Measurements from ENCODE around the gene IL1RAPL1. TPM values are rescaled to one million over a fixed set of nuclear protein-coding genes. Genes with fewer than 3 reads are reported as not detected.

IL1RAPL1 gene
- total and polyA plus RNA-seq, 8 donors = 0.60 to 1.4 (median 0.95) TPM; not detected in 2

DNA sequence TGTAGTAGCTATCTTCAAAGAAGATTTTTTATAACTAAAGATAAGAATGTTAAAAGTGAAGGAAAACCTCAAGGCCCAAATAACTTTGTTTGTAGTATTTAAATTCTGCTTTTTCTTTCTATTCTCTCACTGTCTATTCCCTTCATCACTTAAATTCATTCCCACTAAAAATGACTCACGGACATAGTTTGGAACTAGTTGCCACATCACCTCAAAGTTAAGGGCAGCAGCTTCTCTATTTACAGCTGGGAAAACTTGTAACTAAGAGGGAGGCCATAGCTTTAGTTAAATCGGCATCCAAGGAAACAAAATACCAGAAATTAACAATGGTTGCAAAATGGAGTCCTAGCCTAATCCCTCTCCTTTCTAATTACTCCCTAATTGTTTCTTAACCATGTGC, 1302.8 kb downstream of the IL1RAPL1 start:
- Histone ChIP-seq H3K4me1 (no peaks in the 10 kb centered on the region), H3K9me3 (no peaks in the 10 kb centered on the region), H3K27ac (no peak overlapping the region), H3K27me3 (no peaks in the 10 kb centered on the region), H3K36me3 (no peaks in the 10 kb centered on the region), H3K4me3 (no peak overlapping the region)
- intact Hi-C loops (cut with DNase I) = no loop called here
- TF ChIP-seq, protein P1, sequence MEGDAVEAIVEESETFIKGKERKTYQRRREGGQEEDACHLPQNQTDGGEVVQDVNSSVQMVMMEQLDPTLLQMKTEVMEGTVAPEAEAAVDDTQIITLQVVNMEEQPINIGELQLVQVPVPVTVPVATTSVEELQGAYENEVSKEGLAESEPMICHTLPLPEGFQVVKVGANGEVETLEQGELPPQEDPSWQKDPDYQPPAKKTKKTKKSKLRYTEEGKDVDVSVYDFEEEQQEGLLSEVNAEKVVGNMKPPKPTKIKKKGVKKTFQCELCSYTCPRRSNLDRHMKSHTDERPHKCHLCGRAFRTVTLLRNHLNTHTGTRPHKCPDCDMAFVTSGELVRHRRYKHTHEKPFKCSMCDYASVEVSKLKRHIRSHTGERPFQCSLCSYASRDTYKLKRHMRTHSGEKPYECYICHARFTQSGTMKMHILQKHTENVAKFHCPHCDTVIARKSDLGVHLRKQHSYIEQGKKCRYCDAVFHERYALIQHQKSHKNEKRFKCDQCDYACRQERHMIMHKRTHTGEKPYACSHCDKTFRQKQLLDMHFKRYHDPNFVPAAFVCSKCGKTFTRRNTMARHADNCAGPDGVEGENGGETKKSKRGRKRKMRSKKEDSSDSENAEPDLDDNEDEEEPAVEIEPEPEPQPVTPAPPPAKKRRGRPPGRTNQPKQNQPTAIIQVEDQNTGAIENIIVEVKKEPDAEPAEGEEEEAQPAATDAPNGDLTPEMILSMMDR (IDR thresholded peaks at IDR 0.05) = no peak
- ATAC-seq (no peak), DNase-seq (no peak)

DNA sequence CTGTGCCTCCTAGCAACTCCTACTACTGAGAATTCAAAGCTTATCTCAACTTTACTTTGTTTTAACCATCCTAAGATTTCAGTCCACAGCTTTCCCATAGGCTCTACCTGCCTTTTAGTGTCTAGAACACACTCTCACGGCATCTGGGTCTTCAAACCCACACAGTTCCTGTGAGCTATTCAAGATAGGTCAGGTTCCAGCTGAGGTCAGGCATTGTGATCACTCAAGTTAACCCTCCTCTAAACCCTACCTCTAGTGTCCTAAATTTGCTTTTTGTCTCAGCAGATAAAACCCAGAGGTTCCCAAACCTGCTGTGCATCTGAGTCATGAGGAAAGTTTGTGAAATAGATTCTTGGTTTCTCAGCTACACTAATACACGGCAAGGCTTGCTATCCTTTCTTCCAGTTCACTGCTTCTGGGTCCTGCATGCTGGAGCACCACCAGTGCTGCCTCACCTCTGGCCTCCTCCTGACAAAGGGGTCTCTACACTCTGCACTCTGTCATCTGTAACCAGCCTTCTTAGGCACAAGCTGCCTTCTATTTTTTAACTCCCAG, 1303.5 kb downstream of the IL1RAPL1 start:
- intact Hi-C loops (cut with DNase I) = no loop called here
- DNase-seq (no peak), ATAC-seq (no peak)
- TF ChIP-seq, protein P1 (IDR thresholded peaks at IDR 0.05) = no peak
- no peak overlapping the region for H3K4me3 ChIP-seq
- H3K9me3 ChIP-seq = no peaks in the 10 kb centered on the region
- no peak overlapping the region for H3K27ac ChIP-seq
- no peaks in the 10 kb centered on the region for H3K27me3 ChIP-seq
- no peaks in the 10 kb centered on the region for H3K4me1 ChIP-seq
- no peaks in the 10 kb centered on the region for H3K36me3 ChIP-seq

DNA sequence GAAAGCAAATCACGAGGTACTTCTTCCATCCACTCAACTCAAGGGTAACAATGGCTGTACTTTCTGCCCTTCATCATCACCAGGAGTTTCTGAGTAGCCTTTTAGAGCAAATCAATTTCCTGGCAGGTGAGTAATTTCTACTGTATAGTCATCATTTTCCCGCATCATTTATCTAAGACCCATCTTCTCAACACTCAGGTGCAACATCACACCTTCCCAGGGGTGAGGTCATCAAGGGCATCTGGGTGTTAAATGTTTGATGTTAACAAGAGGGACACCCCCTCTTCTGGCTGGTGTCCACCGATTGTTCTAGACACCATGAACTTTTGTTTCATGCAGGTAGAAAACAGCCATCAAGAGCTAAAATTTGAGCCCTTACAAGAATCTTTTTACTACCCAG, 1314.8 kb downstream of the IL1RAPL1 start:
- no peaks in the 10 kb centered on the region for H3K27me3 ChIP-seq
- H3K4me3 ChIP-seq = no peak overlapping the region
- TF ChIP-seq, protein P1 (IDR thresholded peaks at IDR 0.05) = no peak
- no peaks in the 10 kb centered on the region for H3K36me3 ChIP-seq
- H3K9me3 ChIP-seq = no peaks in the 10 kb centered on the region
- no peak overlapping the region for H3K27ac ChIP-seq
- ATAC-seq = no peak
- DNase-seq = no peak
- intact Hi-C loops (cut with DNase I) = no loop called here
- H3K4me1 ChIP-seq = no peaks in the 10 kb centered on the region

DNA sequence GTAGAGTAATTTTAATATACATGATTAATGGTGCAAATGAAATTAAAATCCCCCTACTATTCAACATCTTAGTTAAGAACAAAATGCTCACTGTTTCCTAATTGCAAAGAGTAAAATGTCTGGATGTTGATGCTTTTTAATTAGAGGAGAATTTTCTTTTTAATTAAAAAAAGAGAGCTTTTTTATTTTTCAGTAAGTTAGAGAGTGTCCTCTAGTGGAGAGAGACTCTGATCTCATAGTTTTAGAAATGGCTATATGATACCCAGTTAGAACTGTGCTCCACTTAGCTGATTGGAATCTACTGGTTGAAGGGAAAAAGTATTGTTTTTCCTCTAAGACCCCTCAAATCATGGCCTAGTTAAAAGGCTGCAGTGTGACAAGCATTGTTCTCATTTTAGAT, 1316.1 kb downstream of the IL1RAPL1 start:
- H3K4me1 ChIP-seq = no peaks in the 10 kb centered on the region
- TF ChIP-seq, protein P1 (IDR thresholded peaks at IDR 0.05) = peak in 1 of 2 donors; percentile 23
- no peaks in the 10 kb centered on the region for H3K9me3 ChIP-seq
- intact Hi-C loops (cut with DNase I) = no loop called here
- no peak overlapping the region for H3K4me3 ChIP-seq
- DNase-seq = no peak
- ATAC-seq = no peak
- H3K27me3 ChIP-seq = no peaks in the 10 kb centered on the region
- no peaks in the 10 kb centered on the region for H3K36me3 ChIP-seq
- no peak overlapping the region for H3K27ac ChIP-seq

DNA sequence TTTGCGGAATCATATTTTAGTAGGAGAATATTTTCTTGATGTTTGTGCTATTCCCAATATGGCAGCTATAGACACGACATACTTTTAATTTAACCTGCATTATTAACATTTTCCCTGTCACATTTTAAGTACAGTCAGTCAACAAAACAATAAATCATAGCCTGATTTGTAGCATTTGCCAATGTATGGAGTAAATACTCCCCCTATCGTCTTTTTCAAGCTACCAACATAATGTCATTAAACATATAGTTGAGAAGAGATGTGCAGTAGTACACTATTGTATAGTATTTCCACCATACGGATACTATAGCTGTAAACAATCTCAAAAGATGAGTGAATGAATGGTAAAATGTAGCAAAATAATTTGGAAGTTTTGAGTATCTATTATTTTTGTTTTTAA, 1324.4 kb downstream of the IL1RAPL1 start:
- DNase-seq (no peak), ATAC-seq (no peak)
- intact Hi-C loops (cut with DNase I) = no loop called here
- Histone ChIP-seq H3K36me3 (no peaks in the 10 kb centered on the region), H3K27me3 (no peaks in the 10 kb centered on the region), H3K4me1 (no peaks in the 10 kb centered on the region), H3K9me3 (no peaks in the 10 kb centered on the region), H3K27ac (no peak overlapping the region), H3K4me3 (no peak overlapping the region)
- TF ChIP-seq, protein P1 (IDR thresholded peaks at IDR 0.05) = no peak
